Measurements from ENCODE around the gene TRERF1. TPM values are rescaled to one million over a fixed set of nuclear protein-coding genes. Genes with fewer than 3 reads are reported as not detected.
A peak's percentile ranks its signal among the peaks of the same experiment; 100 is the strongest.

TRERF1 gene
- polyA plus RNA-seq, 1 of the 3 experiments (the other 2 are of a cell fraction): 3.6 TPM

GRCh38 chr6:42260972-42261371, 190.8 kb downstream of the TRERF1 start (continued):
- TF ChIP-seq RAD21 (IDR thresholded peaks at IDR 0.05; ENCODE audit: low read length) (peak; percentile 54), SMC3 (IDR thresholded peaks at IDR 0.05; ENCODE audit: low read depth, low read length) (peak; percentile 60), FOSL2 (IDR thresholded peaks at IDR 0.05; ENCODE audit: borderline replicate concordance, low read depth) (no peak), GATA2 (CRISPR knock-in tag; IDR thresholded peaks at IDR 0.05) (no peak), MEF2A (IDR thresholded peaks at IDR 0.05; ENCODE audit: borderline replicate concordance, low read depth) (no peak), FOXJ3 (CRISPR knock-in tag; IDR thresholded peaks at IDR 0.05) (no peak), GABPA (IDR thresholded peaks at IDR 0.05; ENCODE audit: low read depth) (no peak)
- TF ChIP-seq, protein P1, sequence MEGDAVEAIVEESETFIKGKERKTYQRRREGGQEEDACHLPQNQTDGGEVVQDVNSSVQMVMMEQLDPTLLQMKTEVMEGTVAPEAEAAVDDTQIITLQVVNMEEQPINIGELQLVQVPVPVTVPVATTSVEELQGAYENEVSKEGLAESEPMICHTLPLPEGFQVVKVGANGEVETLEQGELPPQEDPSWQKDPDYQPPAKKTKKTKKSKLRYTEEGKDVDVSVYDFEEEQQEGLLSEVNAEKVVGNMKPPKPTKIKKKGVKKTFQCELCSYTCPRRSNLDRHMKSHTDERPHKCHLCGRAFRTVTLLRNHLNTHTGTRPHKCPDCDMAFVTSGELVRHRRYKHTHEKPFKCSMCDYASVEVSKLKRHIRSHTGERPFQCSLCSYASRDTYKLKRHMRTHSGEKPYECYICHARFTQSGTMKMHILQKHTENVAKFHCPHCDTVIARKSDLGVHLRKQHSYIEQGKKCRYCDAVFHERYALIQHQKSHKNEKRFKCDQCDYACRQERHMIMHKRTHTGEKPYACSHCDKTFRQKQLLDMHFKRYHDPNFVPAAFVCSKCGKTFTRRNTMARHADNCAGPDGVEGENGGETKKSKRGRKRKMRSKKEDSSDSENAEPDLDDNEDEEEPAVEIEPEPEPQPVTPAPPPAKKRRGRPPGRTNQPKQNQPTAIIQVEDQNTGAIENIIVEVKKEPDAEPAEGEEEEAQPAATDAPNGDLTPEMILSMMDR (IDR thresholded peaks at IDR 0.05): peak; percentile 57
- TF ChIP-seq, protein P2, sequence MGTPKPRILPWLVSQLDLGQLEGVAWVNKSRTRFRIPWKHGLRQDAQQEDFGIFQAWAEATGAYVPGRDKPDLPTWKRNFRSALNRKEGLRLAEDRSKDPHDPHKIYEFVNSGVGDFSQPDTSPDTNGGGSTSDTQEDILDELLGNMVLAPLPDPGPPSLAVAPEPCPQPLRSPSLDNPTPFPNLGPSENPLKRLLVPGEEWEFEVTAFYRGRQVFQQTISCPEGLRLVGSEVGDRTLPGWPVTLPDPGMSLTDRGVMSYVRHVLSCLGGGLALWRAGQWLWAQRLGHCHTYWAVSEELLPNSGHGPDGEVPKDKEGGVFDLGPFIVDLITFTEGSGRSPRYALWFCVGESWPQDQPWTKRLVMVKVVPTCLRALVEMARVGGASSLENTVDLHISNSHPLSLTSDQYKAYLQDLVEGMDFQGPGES (IDR thresholded peaks at IDR 0.05; ENCODE audit: low read depth, low read length): no peak
- TF ChIP-seq, protein P3, sequence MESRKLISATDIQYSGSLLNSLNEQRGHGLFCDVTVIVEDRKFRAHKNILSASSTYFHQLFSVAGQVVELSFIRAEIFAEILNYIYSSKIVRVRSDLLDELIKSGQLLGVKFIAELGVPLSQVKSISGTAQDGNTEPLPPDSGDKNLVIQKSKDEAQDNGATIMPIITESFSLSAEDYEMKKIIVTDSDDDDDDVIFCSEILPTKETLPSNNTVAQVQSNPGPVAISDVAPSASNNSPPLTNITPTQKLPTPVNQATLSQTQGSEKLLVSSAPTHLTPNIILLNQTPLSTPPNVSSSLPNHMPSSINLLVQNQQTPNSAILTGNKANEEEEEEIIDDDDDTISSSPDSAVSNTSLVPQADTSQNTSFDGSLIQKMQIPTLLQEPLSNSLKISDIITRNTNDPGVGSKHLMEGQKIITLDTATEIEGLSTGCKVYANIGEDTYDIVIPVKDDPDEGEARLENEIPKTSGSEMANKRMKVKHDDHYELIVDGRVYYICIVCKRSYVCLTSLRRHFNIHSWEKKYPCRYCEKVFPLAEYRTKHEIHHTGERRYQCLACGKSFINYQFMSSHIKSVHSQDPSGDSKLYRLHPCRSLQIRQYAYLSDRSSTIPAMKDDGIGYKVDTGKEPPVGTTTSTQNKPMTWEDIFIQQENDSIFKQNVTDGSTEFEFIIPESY (IDR thresholded peaks at IDR 0.05; ENCODE audit: borderline replicate concordance, low read depth): no peak

GRCh38 chr6:42260396-42260888, 191.3 kb downstream of the TRERF1 start:
- Histone ChIP-seq H3K4me3 (ENCODE audit: low read depth in 2 of 2, low read length in 1 of 2) (no peak overlapping the region), H2AFZ (ENCODE audit: low read depth) (no peak overlapping the region), H3K79me2 (ENCODE audit: insufficient read depth) (no peaks in the 10 kb centered on the region), H3K9me3 (no peaks in the 10 kb centered on the region), H3K36me3 (replicated peaks in 1 of 2; ENCODE audit: control insufficient read depth in 1 of 2, insufficient read depth in 2 of 2, low read length in 1 of 2) (peaks cover 5 to 13% of the 10 kb centered on the region in 2 experiments), H3K9ac (no peak overlapping the region), H3K9me2 (no peaks in the 10 kb centered on the region), H3K27ac (ENCODE audit: low read depth in 2 of 2, low read length in 1 of 2) (no peak overlapping the region), H3K4me1 (ENCODE audit: control insufficient read depth in 1 of 2, insufficient read depth in 2 of 2, low read depth in 1 of 2, low read length in 1 of 2) (peaks cover 0 to 4% of the 10 kb centered on the region in 2 experiments; a peak in 1 of 4 replicates), H4K20me1 (ENCODE audit: insufficient read depth) (no peaks in the 10 kb centered on the region), H3F3A (replicated peaks; ENCODE audit: insufficient read depth) (no peaks in the 10 kb centered on the region), H3K4me2 (no peak overlapping the region), H3K27me3 (ENCODE audit: insufficient read depth) (no peaks in the 10 kb centered on the region)
- 91% methylated on average over 4 of the region's 7 CpGs for WGBS (ENCODE audit: low lambda C conversion rate)
- DNase-seq: no peak
- TF ChIP-seq, protein P4, sequence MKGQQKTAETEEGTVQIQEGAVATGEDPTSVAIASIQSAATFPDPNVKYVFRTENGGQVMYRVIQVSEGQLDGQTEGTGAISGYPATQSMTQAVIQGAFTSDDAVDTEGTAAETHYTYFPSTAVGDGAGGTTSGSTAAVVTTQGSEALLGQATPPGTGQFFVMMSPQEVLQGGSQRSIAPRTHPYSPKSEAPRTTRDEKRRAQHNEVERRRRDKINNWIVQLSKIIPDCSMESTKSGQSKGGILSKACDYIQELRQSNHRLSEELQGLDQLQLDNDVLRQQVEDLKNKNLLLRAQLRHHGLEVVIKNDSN (IDR thresholded peaks at IDR 0.05; ENCODE audit: borderline replicate concordance, low read depth): peak; percentile 62; the same call in 1 of the 2 replicates
- TF ChIP-seq, protein P2 (IDR thresholded peaks at IDR 0.05; ENCODE audit: low read depth, low read length): no peak
- ChIA-PET POLR2A (interaction anchor here (0.6 kb wide), 1 partner anchor 346 kb away, joined by 3 read pairs; no protein-coding TSS in a partner anchor), CTCF (interaction anchor here (0.7 to 4.9 kb wide), 16 partner anchors 8 to 291 kb away, joined by 3 to 38 read pairs (median 4); no protein-coding TSS in a partner anchor)

All from SK-N-SH (cell line).